DOHH2 (cell line): ENCODE measurements around the gene CFAP77.

ENCODE experiments used
- H3F3A ChIP-seq: fragments of 200-600 bp; sonication (generic), shearing (Covaris generic); 2 replicates; pipeline ENCODE4 v1.6.0; 2016; ENCODE audit warnings: antibody characterized with exemption, mild to moderate bottlenecking; ENCODE audit not compliant: control insufficient read depth, insufficient read depth
- H3K27ac ChIP-seq: fragments of 200-600 bp; sonication (generic); 2 replicates; pipeline ENCODE4 v1.5.1; 2014; ENCODE audit warnings: low read depth, mild to moderate bottlenecking, low read length, moderate library complexity
- H3K27me3 ChIP-seq: fragments of 200-600 bp; sonication (generic); 2 replicates; pipeline ENCODE4 v1.6.1; 2014; ENCODE audit warnings: mild to moderate bottlenecking, low read length, mixed read lengths; ENCODE audit not compliant: control insufficient read depth
- H3K36me3 ChIP-seq: fragments of 200-600 bp; sonication (generic); 2 replicates; pipeline ENCODE4 v1.6.1; 2014; ENCODE audit warnings: mild to moderate bottlenecking, low read length, moderate library complexity, mixed read lengths; ENCODE audit not compliant: control insufficient read depth
- H3K4me1 ChIP-seq: fragments of 200-600 bp; sonication (generic); 2 replicates; pipeline ENCODE4 v1.6.1; 2014; ENCODE audit warnings: mild to moderate bottlenecking, low read length, mixed read lengths; ENCODE audit not compliant: control insufficient read depth
- H3K4me2 ChIP-seq: fragments of 200-600 bp; sonication (generic); 2 replicates; pipeline ENCODE4 v1.6.0; 2014; ENCODE audit warnings: mild to moderate bottlenecking, low read length, moderate library complexity
- H3K4me3 ChIP-seq: fragments of 200-600 bp; sonication (generic); 2 replicates; pipeline ENCODE4 v1.5.1; 2014; ENCODE audit warnings: mild to moderate bottlenecking, low read length, mixed read lengths
- H3K79me2 ChIP-seq: fragments of 200-600 bp; sonication (generic); 2 replicates; pipeline ENCODE4 v1.6.1; 2014; ENCODE audit warnings: mild to moderate bottlenecking, low read length, mixed read lengths; ENCODE audit not compliant: control insufficient read depth
- H3K9me2 ChIP-seq: fragments of 200-600 bp; sonication (generic); replicated peaks from 2 replicates; pipeline ENCODE4 v1.6.1; 2014; ENCODE audit warnings: mild to moderate bottlenecking, low read length, mixed read lengths; ENCODE audit not compliant: control insufficient read depth
- H3K9me3 ChIP-seq: fragments of 200-600 bp; sonication (generic); 2 replicates; pipeline ENCODE4 v1.6.1; 2014; ENCODE audit warnings: antibody characterized with exemption, low read length, mixed read lengths; ENCODE audit not compliant: control insufficient read depth, insufficient read depth
- H4K20me1 ChIP-seq: fragments of 200-600 bp; sonication (generic); 2 replicates; pipeline ENCODE4 v1.6.0; 2014; ENCODE audit warnings: low read depth, mild to moderate bottlenecking, antibody characterized with exemption, low read length, moderate library complexity; ENCODE audit not compliant: control insufficient read depth, insufficient read depth
- EZH2phosphoT487 ChIP-seq: fragments of 200-600 bp; sonication (generic); IDR thresholded peaks from 2 replicates; pipeline ENCODE4 v1.6.1; 2017; ENCODE audit warnings: borderline replicate concordance, mild to moderate bottlenecking, antibody characterized with exemption, low read length, moderate library complexity, mixed read lengths
- TF ChIP-seq, protein P1 (sequence below): fragments of 200-600 bp; sonication (generic); IDR thresholded peaks from one replicate; pipeline ENCODE4 v1.5.1; 2014; ENCODE audit warnings: antibody characterized with exemption, mild to moderate bottlenecking, low read depth, low read length; ENCODE audit not compliant: poor library complexity, severe bottlenecking

Gene CFAP77

DNA sequence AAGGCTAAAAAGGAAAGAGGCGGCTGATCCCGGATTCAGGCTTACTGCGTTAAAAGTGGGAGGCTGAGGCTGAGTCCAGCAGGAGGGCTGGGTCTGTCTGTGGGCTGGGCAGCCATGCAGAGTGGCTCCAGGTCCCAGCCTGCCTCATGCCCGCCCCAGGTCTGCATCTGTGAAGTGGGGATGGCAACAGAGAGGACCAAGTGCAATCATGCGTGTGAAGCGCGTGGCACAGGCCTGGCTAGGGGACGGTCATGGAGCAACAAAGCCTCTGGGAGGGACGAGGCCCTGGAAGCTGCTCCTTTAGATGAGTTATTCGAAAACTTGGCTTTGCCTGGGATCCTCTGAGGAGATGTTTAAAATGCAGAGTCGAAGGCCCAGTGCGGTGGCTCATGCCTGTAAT lies 142.0 kb downstream of the CFAP77 start:
- H3K9me2 ChIP-seq, result no peaks in the 10 kb centered on the region
- no peak overlapping the region for H3K4me2 ChIP-seq
- no peaks in the 10 kb centered on the region for H3K27me3 ChIP-seq

DNA sequence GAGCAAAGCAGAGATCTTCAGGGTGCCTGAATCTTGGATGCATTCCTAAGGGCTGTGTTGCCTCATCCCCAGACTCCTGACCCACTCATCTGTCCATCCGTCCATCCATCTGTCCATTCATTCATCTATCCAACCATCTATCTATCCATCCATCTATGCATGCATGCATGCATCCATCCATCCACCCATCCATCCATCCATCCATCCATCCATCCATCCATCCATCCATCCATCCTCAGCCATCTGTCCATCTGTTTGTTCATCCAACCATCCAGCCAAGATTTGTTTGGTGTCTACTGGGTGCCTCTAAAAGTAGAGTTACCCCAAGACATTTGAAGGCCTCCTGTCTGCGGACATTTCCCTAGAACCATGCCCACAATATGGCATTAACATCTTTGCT lies 144.7 kb downstream of the CFAP77 start:
- Histone ChIP-seq H3K79me2 (no peaks in the 10 kb centered on the region), H3F3A (peaks cover 4% of the 10 kb centered on the region; the same call in 1 of the 2 replicates), H3K4me2 (no peak overlapping the region), H3K36me3 (no peaks in the 10 kb centered on the region), H3K27me3 (no peaks in the 10 kb centered on the region), H4K20me1 (no peaks in the 10 kb centered on the region), H3K4me1 (peaks cover 26% of the 10 kb centered on the region), H3K9me2 (no peaks in the 10 kb centered on the region), H3K4me3 (no peak overlapping the region), H3K9me3 (peaks cover 4% of the 10 kb centered on the region; the same call in 1 of the 2 replicates), H3K27ac (no peak overlapping the region)
- TF ChIP-seq EZH2phosphoT487, result no peak
- TF ChIP-seq, protein P1, sequence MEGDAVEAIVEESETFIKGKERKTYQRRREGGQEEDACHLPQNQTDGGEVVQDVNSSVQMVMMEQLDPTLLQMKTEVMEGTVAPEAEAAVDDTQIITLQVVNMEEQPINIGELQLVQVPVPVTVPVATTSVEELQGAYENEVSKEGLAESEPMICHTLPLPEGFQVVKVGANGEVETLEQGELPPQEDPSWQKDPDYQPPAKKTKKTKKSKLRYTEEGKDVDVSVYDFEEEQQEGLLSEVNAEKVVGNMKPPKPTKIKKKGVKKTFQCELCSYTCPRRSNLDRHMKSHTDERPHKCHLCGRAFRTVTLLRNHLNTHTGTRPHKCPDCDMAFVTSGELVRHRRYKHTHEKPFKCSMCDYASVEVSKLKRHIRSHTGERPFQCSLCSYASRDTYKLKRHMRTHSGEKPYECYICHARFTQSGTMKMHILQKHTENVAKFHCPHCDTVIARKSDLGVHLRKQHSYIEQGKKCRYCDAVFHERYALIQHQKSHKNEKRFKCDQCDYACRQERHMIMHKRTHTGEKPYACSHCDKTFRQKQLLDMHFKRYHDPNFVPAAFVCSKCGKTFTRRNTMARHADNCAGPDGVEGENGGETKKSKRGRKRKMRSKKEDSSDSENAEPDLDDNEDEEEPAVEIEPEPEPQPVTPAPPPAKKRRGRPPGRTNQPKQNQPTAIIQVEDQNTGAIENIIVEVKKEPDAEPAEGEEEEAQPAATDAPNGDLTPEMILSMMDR, result no peak

More for the DNA sequence above, 142.0 kb downstream of the CFAP77 start:
- Histone ChIP-seq H3K27ac (no peak overlapping the region), H3K4me3 (no peak overlapping the region), H3K79me2 (no peaks in the 10 kb centered on the region), H3K9me3 (no peaks in the 10 kb centered on the region), H3K4me1 (peaks cover 53% of the 10 kb centered on the region), H4K20me1 (no peaks in the 10 kb centered on the region), H3K36me3 (no peaks in the 10 kb centered on the region), H3F3A (peaks cover 26% of the 10 kb centered on the region)
- no peak for TF ChIP-seq EZH2phosphoT487
- TF ChIP-seq, protein P1, result no peak

DNA sequence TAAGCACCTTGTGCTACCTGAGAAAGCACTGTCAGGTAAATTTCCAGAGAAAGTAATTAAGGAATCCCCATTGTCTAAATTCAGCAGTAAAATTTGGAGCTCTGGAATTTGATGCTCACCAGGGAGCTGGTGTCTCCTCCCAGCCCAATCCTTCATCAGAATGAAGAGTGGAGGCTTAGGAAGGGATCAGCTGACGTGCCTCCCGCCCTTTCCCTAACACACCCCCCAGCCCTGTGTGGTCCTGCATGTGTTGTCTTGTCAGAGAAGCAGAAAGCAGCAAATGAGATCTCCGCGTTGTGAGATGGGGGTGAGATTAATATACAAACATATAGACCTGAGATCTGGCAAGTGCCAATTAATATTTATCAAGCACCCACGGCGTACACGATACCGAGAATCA lies 145.5 kb downstream of the CFAP77 start:
- Histone ChIP-seq H3K9me3 (peaks cover 7% of the 10 kb centered on the region; the same call in 1 of the 2 replicates), H3K36me3 (no peaks in the 10 kb centered on the region), H3K4me1 (peaks cover 19% of the 10 kb centered on the region), H3K4me3 (no peak overlapping the region), H3K27me3 (peaks cover 3% of the 10 kb centered on the region), H4K20me1 (no peaks in the 10 kb centered on the region), H3K79me2 (no peaks in the 10 kb centered on the region), H3K27ac (no peak overlapping the region), H3F3A (no peaks in the 10 kb centered on the region), H3K9me2 (no peaks in the 10 kb centered on the region), H3K4me2 (no peak overlapping the region)
- TF ChIP-seq, protein P1, result no peak
- TF ChIP-seq EZH2phosphoT487, result no peak

DNA sequence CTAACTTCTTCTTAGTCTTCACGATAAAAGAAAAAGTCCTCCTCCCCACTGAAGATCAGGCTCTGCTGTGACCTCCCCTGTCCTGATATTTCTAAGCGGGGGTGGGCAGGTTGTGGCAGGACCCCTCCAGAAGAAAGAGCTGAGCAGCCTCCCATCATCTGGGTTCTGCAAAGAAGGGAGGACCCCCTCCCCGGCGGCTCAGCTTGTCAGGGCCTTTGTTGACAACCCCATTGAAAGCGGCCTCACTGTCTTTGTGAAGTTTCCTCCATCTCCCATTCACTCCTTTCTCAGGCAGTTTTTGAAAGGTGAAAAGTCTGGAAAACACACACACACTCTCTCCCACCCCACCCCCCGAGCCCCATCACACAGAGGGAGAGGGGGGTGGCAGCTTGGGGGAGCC lies 146.2 kb downstream of the CFAP77 start:
- H3K4me1 ChIP-seq, result peaks cover 14% of the 10 kb centered on the region
- no peak overlapping the region for H3K4me2 ChIP-seq
- no peaks in the 10 kb centered on the region for H3F3A ChIP-seq
- H3K9me3 ChIP-seq, result peaks cover 7% of the 10 kb centered on the region; the same call in 1 of the 2 replicates
- no peaks in the 10 kb centered on the region for H3K9me2 ChIP-seq
- TF ChIP-seq EZH2phosphoT487, result no peak
- TF ChIP-seq, protein P1, result no peak
- H3K79me2 ChIP-seq, result no peaks in the 10 kb centered on the region
- H3K27ac ChIP-seq, result no peak overlapping the region
- H4K20me1 ChIP-seq, result no peaks in the 10 kb centered on the region
- H3K27me3 ChIP-seq, result peaks cover 7% of the 10 kb centered on the region
- no peak overlapping the region for H3K4me3 ChIP-seq
- no peaks in the 10 kb centered on the region for H3K36me3 ChIP-seq
